ENCODE results near the gene MSX1.

The MSX1 gene

DNA sequence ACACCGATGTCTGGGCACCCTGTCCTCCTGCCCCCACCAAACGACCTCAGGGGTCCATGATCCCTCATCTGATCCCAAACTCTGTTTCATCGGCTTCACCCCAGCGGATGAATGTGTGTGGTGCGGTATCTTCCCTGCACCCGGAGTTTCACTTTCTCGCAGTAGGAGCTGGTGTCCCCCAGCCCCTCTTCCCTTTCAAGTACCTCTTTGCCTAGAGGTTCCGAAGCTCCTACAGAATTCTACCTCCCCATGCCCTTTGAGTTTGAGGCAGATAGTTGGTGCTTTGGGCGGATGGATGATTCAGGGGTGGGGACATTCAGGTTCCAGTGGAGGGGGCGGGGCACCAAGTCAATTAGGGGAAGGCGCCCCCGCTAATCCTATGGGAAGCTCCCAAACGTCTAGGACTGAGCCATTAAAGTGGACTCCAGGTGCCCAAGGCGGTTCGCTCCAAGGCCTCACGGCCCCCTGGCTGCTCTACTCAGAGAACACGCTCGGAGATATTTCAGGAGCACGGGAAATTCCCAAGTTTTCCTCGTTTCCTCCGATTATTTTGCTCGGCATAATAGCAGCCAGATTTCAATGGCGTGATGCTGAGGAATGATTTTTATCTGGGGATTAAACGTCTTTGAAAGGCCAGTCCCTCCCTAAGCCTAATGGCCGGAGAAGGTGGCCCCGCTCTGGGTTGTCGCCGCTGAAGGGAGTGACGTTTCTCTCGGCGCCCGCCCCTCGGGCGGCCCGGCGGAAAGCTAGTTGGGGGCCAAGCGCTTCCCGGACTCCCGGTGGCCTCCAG lies 1.3 kb downstream of the MSX1 start:
- H3K9ac ChIP-seq (ENCODE audit: low read depth, low read length) = no peak overlapping the region
- H3K27me3 ChIP-seq (ENCODE audit: insufficient read depth, low read length) = peaks cover 98% of the 10 kb centered on the region
- H3K27ac ChIP-seq (ENCODE audit: low read length) = no peak overlapping the region
- peak overlapping the region; percentile 52 for H3K4me3 ChIP-seq (ENCODE audit: low read length)
- H3K36me3 ChIP-seq (ENCODE audit: insufficient read depth, low read depth, low read length) = no peaks in the 10 kb centered on the region
- H3K4me1 ChIP-seq (ENCODE audit: insufficient read depth, low read length) = 0 out of 2 replicates have a peak, but pooled peaks cover 4% of the 10 kb centered on the region
- H3K9me3 ChIP-seq (ENCODE audit: insufficient read depth, low read depth, low read length) = peaks cover 13% of the 10 kb centered on the region; the same call in 1 of the 2 replicates

- Histone ChIP-seq H3K4me3 (ENCODE audit: low read length) (peak overlapping the region; percentile 52), H3K9me3 (ENCODE audit: insufficient read depth, low read depth, low read length) (peaks cover 13% of the 10 kb centered on the region; the same call in 1 of the 2 replicates), H3K4me1 (ENCODE audit: insufficient read depth, low read length) (0 out of 2 replicates have a peak, but pooled peaks cover 4% of the 10 kb centered on the region), H3K27ac (ENCODE audit: low read length) (no peak overlapping the region), H3K36me3 (ENCODE audit: insufficient read depth, low read depth, low read length) (no peaks in the 10 kb centered on the region), H3K9ac (ENCODE audit: low read depth, low read length) (no peak overlapping the region), H3K27me3 (ENCODE audit: insufficient read depth, low read length) (peaks cover 98% of the 10 kb centered on the region)
These were observed 2.0 kb downstream of the MSX1 start for GRCh38 chr4:4861390-4862018.

DNA sequence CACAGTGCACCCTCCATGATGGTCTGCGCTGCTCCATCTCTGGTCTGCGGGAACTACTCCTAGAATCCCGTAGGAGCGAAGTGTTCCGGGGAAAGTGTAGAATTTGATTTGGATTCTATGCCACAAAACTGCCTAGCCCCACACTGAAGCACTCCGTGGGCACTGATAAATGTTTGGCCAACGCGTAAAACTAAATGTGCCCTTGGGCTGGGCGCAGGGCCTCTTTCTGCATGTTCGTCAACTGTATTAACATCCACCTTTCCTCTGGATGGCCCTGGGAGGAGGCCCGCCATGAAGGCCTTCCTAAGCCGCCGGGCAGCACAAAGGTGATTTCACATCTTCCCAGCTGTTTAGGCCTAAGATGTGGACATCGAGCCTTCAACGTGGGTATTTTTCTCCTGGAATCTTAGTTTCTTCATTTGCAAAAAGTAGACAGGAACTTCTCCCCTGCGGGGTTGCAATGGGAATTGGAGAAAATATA lies 2.6 kb downstream of the MSX1 start:
- peaks cover 13% of the 10 kb centered on the region; the same call in 1 of the 2 replicates for H3K9me3 ChIP-seq (ENCODE audit: insufficient read depth, low read depth, low read length)
- peaks cover 98% of the 10 kb centered on the region for H3K27me3 ChIP-seq (ENCODE audit: insufficient read depth, low read length)
- H3K4me3 ChIP-seq (ENCODE audit: low read length) = no peak overlapping the region
- 0 out of 2 replicates have a peak, but pooled peaks cover 4% of the 10 kb centered on the region for H3K4me1 ChIP-seq (ENCODE audit: insufficient read depth, low read length)
- H3K36me3 ChIP-seq (ENCODE audit: insufficient read depth, low read depth, low read length) = no peaks in the 10 kb centered on the region
- H3K9ac ChIP-seq (ENCODE audit: low read depth, low read length) = no peak overlapping the region
- H3K27ac ChIP-seq (ENCODE audit: low read length) = no peak overlapping the region

GRCh38 chr4:4862665-4863482 lies 3.4 kb downstream of the MSX1 start:
- Histone ChIP-seq H3K4me3 (ENCODE audit: low read length) (no peak overlapping the region), H3K36me3 (ENCODE audit: insufficient read depth, low read depth, low read length) (no peaks in the 10 kb centered on the region), H3K27me3 (ENCODE audit: insufficient read depth, low read length) (peaks cover 98% of the 10 kb centered on the region), H3K9ac (ENCODE audit: low read depth, low read length) (no peak overlapping the region), H3K27ac (ENCODE audit: low read length) (no peak overlapping the region), H3K9me3 (ENCODE audit: insufficient read depth, low read depth, low read length) (peaks cover 16% of the 10 kb centered on the region; the same call in 1 of the 2 replicates), H3K4me1 (ENCODE audit: insufficient read depth, low read length) (0 out of 2 replicates have a peak, but pooled peaks cover 4% of the 10 kb centered on the region)

DNA sequence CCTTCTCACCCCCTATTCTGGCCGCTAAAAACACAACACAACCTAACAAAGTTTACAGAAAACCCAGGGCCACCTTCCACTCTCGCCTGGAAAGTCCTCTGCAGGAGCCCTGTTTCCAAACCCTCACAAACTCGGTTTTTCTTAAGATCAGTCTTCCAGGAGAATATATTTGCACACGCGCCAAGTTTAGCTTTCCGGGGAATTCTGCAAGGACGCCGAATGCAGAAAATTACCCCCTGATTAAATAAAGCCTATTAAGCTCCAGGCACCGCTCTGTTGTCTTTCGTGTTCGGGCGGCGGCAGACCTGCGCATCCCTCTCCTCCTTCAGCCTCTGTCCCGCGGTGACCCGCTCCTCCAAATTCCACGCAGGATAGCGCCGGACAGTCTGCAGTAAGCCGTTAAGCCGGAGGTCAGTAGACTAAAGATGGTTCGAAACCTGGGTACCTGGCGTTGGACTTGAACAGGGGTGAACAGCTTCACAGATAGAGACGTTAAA lies 5.0 kb downstream of the MSX1 start:
- Histone ChIP-seq H3K9me3 (ENCODE audit: insufficient read depth, low read depth, low read length) (peaks cover 16% of the 10 kb centered on the region; the same call in 1 of the 2 replicates), H3K27me3 (ENCODE audit: insufficient read depth, low read length) (peaks cover 99% of the 10 kb centered on the region)

DNA sequence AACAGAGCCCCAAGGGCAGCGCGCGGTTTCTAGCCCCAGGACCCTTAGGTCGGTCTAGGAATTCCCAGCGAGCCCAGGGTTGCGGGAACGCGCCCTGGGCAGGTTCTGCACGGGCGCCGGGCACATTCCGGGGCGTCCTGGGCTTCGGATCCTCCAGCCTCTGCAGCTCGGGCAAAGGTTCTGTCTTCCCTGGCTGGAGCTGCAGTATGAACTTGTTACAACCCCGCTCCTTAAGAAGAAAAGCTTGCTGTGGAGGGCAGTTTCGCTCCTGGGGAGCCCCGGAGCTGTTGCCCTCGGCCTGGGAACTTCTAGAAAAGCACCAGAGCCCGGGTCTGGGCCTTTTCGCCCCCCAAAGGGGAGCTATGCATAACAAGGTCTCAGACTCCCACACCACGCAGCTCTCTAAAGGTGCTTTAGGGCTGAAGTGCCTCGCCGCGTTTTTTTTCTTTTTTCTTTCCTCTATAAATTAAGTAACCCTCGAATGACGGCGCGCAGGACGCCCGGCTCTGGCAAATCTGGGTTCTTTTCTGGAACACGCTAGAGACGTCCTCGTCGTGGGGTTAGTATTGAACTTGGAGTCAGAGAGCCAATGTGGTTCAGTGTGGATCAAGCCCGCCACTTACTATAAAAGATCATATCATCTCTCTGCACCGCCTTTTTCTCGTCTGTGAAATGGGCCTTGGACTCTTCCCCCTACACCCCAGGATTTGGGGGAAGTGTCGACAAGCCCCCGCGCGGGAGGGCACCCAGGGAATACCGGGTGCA lies 5.7 kb downstream of the MSX1 start:
- 0 out of 2 replicates have a peak, but pooled peaks cover 4% of the 10 kb centered on the region for H3K4me1 ChIP-seq (ENCODE audit: insufficient read depth, low read length)
- H3K27me3 ChIP-seq (ENCODE audit: insufficient read depth, low read length) = peaks cover 100% of the 10 kb centered on the region
- no peak overlapping the region for H3K4me3 ChIP-seq (ENCODE audit: low read length)
- H3K36me3 ChIP-seq (ENCODE audit: insufficient read depth, low read depth, low read length) = no peaks in the 10 kb centered on the region
- H3K9me3 ChIP-seq (ENCODE audit: insufficient read depth, low read depth, low read length) = peaks cover 21% of the 10 kb centered on the region; the same call in 1 of the 2 replicates
- H3K9ac ChIP-seq (ENCODE audit: low read depth, low read length) = no peak overlapping the region
- H3K27ac ChIP-seq (ENCODE audit: low read length) = no peak overlapping the region

More for the DNA sequence above, 5.0 kb downstream of the MSX1 start:
- Histone ChIP-seq H3K4me1 (ENCODE audit: insufficient read depth, low read length) (0 out of 2 replicates have a peak, but pooled peaks cover 4% of the 10 kb centered on the region), H3K9ac (ENCODE audit: low read depth, low read length) (no peak overlapping the region), H3K36me3 (ENCODE audit: insufficient read depth, low read depth, low read length) (no peaks in the 10 kb centered on the region), H3K4me3 (ENCODE audit: low read length) (no peak overlapping the region), H3K27ac (ENCODE audit: low read length) (no peak overlapping the region)

GRCh38 chr4:4865705-4866123 lies 6.2 kb downstream of the MSX1 start:
- Histone ChIP-seq H3K4me1 (ENCODE audit: insufficient read depth, low read length) (0 out of 2 replicates have a peak, but pooled peaks cover 3% of the 10 kb centered on the region), H3K9me3 (ENCODE audit: insufficient read depth, low read depth, low read length) (peaks cover 21% of the 10 kb centered on the region; the same call in 1 of the 2 replicates), H3K9ac (ENCODE audit: low read depth, low read length) (no peak overlapping the region), H3K27me3 (ENCODE audit: insufficient read depth, low read length) (peaks cover 100% of the 10 kb centered on the region), H3K4me3 (ENCODE audit: low read length) (peak overlapping the region; percentile 41; the same call in 1 of the 2 replicates), H3K27ac (ENCODE audit: low read length) (no peak overlapping the region), H3K36me3 (ENCODE audit: insufficient read depth, low read depth, low read length) (no peaks in the 10 kb centered on the region)

DNA sequence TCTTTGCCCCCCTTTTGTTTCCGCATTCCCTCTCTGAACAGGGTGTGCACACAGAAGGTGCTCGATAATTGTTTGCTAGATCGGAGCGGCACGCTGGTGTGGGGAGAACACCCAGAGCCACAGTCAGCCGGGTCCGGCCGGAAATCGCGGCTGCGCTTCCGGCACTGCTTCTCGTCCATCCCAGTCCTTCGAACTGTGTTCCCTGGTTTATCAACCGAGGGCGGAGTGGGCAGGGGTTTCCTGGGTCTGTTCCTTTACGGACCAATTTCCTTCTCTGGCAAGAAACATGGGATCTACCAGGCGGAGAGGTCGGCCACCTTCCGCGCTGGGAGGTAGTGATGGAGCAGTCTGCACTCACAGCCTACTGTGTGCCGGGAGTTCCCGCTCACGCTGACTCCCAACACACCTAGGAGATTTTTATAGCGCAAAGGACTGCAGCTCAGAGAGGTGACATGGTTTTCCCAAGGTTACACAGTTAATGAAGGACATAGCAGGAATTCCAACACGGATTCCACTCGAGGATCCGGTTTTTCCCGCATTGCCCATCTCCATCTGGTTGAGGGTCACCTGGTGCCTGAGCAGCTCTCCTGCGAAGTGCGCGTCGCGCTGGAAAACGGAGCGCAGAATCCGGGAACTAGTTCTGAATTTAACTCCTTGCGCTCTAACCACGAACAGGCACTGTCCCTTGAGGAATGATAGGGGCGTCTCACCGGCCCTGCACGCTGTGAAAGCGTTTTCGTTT lies 6.8 kb downstream of the MSX1 start:
- Histone ChIP-seq H3K36me3 (ENCODE audit: insufficient read depth, low read depth, low read length) (no peaks in the 10 kb centered on the region), H3K9me3 (ENCODE audit: insufficient read depth, low read depth, low read length) (peaks cover 21% of the 10 kb centered on the region; the same call in 1 of the 2 replicates), H3K27ac (ENCODE audit: low read length) (no peak overlapping the region), H3K4me3 (ENCODE audit: low read length) (peak overlapping the region; percentile 41), H3K4me1 (ENCODE audit: insufficient read depth, low read length) (no peaks in the 10 kb centered on the region), H3K9ac (ENCODE audit: low read depth, low read length) (no peak overlapping the region), H3K27me3 (ENCODE audit: insufficient read depth, low read length) (peaks cover 100% of the 10 kb centered on the region)

DNA sequence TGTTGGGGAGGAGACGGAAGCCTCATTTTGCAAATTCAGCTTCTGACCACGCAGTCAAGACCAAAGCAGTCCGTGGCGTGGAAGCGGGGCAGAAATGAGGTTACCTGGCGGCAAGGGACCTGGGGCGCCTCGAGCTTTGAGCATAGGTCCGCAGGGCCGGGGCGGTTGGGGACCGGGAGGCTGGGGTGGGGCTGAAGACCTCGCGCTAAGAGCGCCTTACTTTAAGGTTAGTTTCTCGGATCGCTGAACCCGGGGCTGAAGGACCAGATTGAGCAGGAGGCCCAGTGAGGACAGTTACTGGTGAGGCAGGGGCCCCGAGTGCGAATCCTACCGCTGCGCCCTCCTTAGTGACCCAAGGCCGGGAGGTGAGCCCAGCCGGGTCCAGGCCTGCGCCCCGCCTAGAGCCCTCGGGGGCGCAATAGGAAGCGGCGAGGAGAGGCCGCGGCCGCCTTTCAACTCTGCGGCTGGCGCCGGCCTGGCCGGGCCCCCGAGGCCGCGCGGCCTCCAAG lies 7.5 kb downstream of the MSX1 start:
- Histone ChIP-seq H3K27ac (ENCODE audit: low read length) (no peak overlapping the region), H3K4me1 (ENCODE audit: insufficient read depth, low read length) (no peaks in the 10 kb centered on the region), H3K9ac (ENCODE audit: low read depth, low read length) (no peak overlapping the region), H3K36me3 (ENCODE audit: insufficient read depth, low read depth, low read length) (no peaks in the 10 kb centered on the region), H3K4me3 (ENCODE audit: low read length) (peak overlapping the region; percentile 41; the same call in 1 of the 2 replicates), H3K9me3 (ENCODE audit: insufficient read depth, low read depth, low read length) (peaks cover 15% of the 10 kb centered on the region; the same call in 1 of the 2 replicates), H3K27me3 (ENCODE audit: insufficient read depth, low read length) (peaks cover 100% of the 10 kb centered on the region)
